Central memory CD8-positive, alpha-beta T cell (primary cell): ENCODE results near the gene PLAC1.

Source experiments
- ATAC-seq: fragments of 150-1000 bp; cut with Tn5 transposase; replicated peaks from 2 replicates; pipeline ENCODE4 v1.10.0; 2022; ENCODE audit warnings: mild to moderate bottlenecking, moderate FRiP score, moderate number of reproducible peaks; ENCODE audit not compliant: poor library complexity, severe bottlenecking; ENCODE audit errors: extremely low read depth
- DNase-seq, 2 donors: peaks; one replicate each; pipeline ENCODE4 v3.0.0; 2021; ENCODE audit warnings: low spot score in 2 of 2
- H3K27ac Mint-ChIP-seq: one replicate; pipeline ENCODE4 v1.8.0; 2022; ENCODE audit warnings: low read depth, mild to moderate bottlenecking, moderate library complexity, mixed read lengths
- H3K27me3 Mint-ChIP-seq: one replicate; pipeline ENCODE4 v1.8.0; 2022; ENCODE audit warnings: mixed read lengths
- H3K36me3 Mint-ChIP-seq: one replicate; pipeline ENCODE4 v1.8.0; 2022; ENCODE audit warnings: mild to moderate bottlenecking, moderate library complexity, mixed read lengths; ENCODE audit not compliant: insufficient read depth
- H3K4me1 Mint-ChIP-seq: one replicate; pipeline ENCODE4 v1.8.0; 2022; ENCODE audit warnings: mixed read lengths
- H3K4me3 Mint-ChIP-seq: one replicate; pipeline ENCODE4 v1.8.0; 2022; ENCODE audit warnings: mild to moderate bottlenecking, moderate library complexity, mixed read lengths
- H3K9me3 Mint-ChIP-seq: one replicate; pipeline ENCODE4 v1.8.0; 2022; ENCODE audit warnings: mixed read lengths

PLAC1 gene

DNA sequence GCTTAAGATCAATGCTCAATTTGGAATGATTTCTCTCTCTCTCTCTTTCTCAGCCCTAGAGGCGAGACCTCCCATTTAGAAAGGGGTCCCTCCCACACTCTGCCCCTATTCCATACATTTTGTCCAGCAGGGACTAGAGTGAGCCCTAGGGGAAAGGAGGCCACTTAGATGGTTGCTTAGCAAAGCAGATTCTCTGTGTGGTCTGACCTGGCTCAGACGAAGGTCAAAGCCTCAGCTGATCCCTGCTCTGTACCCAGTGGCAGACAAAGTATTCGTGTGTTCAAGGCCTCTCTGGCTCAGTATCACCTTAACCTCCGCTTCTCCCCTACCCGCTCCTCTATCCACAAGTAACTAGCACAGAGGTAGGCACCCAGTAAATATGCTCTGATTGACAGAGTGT lies 120.0 kb downstream of the PLAC1 start:
- Mint-ChIP-seq H3K36me3 (no peaks in the 10 kb centered on the region), H3K4me1 (no peaks in the 10 kb centered on the region), H3K9me3 (no peaks in the 10 kb centered on the region), H3K27me3 (no peaks in the 10 kb centered on the region), H3K4me3 (no peak overlapping the region), H3K27ac (no peak overlapping the region)
- no peak for ATAC-seq
- DNase-seq = no peak

DNA sequence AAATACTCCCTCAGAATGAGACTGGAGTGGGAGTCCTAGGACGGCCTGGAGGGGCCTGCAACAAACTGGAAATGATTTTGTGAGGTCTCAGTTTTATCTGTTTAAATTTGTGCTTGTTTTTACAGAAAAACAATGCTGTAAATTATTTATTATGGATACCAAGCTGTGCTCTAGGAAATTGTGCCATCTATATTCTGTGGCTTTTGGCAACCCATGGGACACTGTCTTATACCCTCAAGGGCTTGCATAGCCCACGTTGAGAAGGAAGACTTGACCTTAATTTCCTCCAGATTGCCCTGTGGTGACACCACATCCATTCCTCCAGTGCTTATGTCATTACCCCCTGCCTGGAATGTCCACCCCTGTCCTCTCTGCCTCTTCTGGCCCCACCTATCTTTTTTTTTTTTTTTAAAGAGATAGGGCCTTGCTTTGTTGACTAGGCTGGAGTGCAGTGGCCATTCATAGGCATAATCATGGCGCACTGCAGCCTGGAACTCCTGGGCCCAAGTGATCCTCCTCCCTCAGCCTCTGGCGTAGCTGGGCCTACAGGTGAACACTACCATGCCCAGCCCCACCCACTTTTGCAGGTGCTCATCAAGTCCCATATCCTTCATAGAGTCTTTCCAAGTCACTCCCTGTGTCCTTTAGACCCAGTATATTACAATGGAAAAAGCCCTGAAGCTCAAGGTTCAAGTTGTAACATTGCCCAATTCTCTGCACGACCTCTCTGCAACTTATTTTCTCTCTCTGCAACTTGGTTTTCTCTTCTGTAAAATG lies 120.9 kb downstream of the PLAC1 start:
- Mint-ChIP-seq H3K4me3 (no peak overlapping the region), H3K27me3 (no peaks in the 10 kb centered on the region), H3K9me3 (no peaks in the 10 kb centered on the region), H3K27ac (no peak overlapping the region), H3K36me3 (no peaks in the 10 kb centered on the region), H3K4me1 (no peaks in the 10 kb centered on the region)
- no peak for DNase-seq
- no peak for ATAC-seq

DNA sequence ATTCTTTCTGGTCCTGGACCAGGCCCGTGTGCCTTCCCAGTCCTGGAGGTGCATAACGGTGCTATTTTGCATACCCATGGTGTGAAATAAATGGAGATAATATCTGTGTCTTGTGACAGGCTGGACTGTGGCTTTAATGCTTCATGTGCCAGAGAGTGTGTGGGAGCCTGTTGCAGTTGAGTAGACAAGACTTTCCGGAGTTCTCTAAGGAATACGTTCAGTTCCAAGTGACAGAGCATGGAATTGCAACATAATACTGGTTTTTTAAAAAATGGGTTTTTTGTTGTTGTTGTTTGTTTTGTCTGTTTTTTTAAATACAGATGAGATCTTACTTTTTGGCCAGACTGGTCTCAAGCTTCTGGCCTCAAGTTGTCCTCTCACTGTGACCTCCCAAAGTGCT lies 124.3 kb downstream of the PLAC1 start:
- Mint-ChIP-seq H3K27me3 (no peaks in the 10 kb centered on the region), H3K4me3 (no peak overlapping the region), H3K27ac (no peak overlapping the region), H3K4me1 (no peaks in the 10 kb centered on the region), H3K36me3 (no peaks in the 10 kb centered on the region), H3K9me3 (no peaks in the 10 kb centered on the region)
- ATAC-seq (no peak), DNase-seq (no peak)

DNA sequence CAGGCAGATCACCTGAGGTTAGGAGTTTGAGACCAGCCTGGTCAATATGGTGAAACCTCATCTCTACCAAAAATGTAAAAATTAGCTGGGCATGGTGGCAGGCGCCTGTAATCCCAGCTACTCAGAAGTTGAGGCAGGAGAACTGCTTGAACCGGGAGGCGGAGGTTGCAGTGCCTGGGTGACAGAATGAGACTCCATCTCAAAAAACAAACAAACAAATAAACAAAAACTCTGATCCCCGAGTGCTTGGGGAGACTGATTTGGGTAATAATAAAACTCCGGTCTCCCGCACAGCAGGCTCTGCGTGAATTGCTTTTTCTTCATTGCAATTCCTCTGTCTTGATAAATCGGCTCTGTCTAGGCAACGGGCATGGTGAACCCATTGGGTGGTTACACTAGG lies 124.9 kb downstream of the PLAC1 start:
- H3K4me3 Mint-ChIP-seq = no peak overlapping the region

DNA sequence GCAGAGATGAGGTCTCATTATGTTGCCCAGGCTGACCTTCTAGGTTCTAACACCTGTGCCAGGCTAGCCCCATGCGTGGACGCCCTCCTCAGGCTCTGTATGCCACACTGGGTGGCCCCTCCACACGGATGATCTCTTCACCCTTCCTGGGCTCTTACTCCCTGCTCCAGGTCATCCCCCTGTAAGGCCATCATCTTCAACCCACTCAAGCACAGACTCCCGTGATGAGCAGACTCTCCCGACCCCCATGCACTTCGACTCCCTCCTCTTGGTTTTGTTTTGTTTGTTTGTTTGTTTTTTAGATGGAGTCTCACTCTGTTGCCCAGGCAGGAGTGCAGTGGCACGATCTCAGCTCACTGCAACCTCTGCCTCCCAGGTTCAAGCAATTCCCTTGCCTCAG lies 127.4 kb downstream of the PLAC1 start:
- Mint-ChIP-seq H3K4me3 (no peak overlapping the region), H3K36me3 (no peaks in the 10 kb centered on the region), H3K4me1 (no peaks in the 10 kb centered on the region), H3K27ac (no peak overlapping the region), H3K9me3 (no peaks in the 10 kb centered on the region), H3K27me3 (no peaks in the 10 kb centered on the region)
- ATAC-seq (no peak), DNase-seq (no peak)

More for the DNA sequence above, 124.9 kb downstream of the PLAC1 start:
- Mint-ChIP-seq H3K9me3 (no peaks in the 10 kb centered on the region), H3K27me3 (no peaks in the 10 kb centered on the region), H3K27ac (no peak overlapping the region), H3K36me3 (no peaks in the 10 kb centered on the region), H3K4me1 (no peaks in the 10 kb centered on the region)
- ATAC-seq = no peak
- DNase-seq = no peak

DNA sequence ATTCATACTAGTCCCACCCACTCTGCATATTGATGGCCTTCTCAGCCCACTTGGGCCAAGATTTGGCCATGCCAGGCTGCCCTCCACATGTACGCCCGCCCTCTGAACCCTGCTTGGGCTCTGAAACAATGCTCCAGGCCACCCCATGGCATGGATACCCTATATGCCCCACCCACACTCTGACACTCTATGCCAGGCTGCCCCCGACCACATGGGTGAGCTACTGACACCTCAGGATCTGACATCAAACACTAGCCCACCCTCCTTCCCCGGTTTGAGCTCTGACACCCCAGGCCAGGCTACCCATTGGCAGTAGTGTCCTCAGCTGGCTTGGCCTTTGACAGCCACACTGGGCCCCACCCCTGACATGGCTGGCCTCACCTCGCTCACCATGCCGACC lies 128.8 kb downstream of the PLAC1 start:
- no peak overlapping the region for H3K4me3 Mint-ChIP-seq
- no peaks in the 10 kb centered on the region for H3K4me1 Mint-ChIP-seq
- H3K27ac Mint-ChIP-seq = no peak overlapping the region
- no peaks in the 10 kb centered on the region for H3K9me3 Mint-ChIP-seq
- no peaks in the 10 kb centered on the region for H3K27me3 Mint-ChIP-seq
- ATAC-seq = no peak
- DNase-seq = no peak
- H3K36me3 Mint-ChIP-seq = no peaks in the 10 kb centered on the region

DNA sequence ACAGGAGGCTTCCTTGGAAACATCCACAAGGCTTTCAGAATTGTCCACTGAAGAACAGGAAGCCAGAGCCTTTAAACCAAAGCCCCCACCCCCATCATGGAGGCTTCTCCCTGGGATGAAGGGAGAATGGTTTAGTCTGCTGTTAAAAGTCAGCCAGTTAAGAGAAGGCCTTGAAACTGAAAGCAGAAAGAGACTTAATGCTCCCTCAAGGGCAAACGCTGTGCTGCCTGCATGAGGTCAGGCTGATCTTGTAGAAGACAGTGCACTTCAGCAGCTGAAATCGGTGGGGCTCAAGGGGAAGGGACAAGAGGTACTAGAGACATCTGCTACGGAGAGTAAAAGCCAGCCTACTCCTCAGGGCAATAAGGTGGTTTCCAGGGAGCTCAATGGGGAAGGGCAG lies 129.3 kb downstream of the PLAC1 start:
- Mint-ChIP-seq H3K27ac (no peak overlapping the region), H3K4me3 (no peak overlapping the region)

DNA sequence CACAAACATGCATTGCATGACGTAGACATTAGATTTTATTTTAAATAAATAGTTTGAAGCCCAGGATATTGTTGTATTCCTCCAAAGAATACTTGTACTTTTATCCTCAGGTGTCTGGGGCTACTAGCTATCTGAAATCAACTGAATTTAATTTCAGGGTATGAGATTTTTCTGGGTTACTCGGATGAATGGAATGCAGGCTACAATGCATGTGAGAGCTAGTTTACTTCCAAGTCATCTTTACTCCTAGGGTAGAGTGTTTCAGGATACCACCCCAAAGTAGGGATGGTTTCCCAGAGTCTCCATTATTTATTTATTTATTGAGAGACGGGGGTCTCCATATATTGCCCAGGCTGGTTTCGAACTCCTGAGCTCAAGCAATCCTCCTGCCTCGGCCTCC lies 131.9 kb downstream of the PLAC1 start:
- H3K27me3 Mint-ChIP-seq = no peaks in the 10 kb centered on the region
- no peak overlapping the region for H3K4me3 Mint-ChIP-seq
- H3K27ac Mint-ChIP-seq = no peak overlapping the region
- H3K9me3 Mint-ChIP-seq = no peaks in the 10 kb centered on the region
- DNase-seq = no peak
- H3K4me1 Mint-ChIP-seq = no peaks in the 10 kb centered on the region
- no peak for ATAC-seq
- no peaks in the 10 kb centered on the region for H3K36me3 Mint-ChIP-seq

More for the DNA sequence above, 129.3 kb downstream of the PLAC1 start:
- H3K4me1 Mint-ChIP-seq = no peaks in the 10 kb centered on the region
- no peaks in the 10 kb centered on the region for H3K27me3 Mint-ChIP-seq
- H3K36me3 Mint-ChIP-seq = no peaks in the 10 kb centered on the region
- DNase-seq (no peak), ATAC-seq (no peak)
- no peaks in the 10 kb centered on the region for H3K9me3 Mint-ChIP-seq

DNA sequence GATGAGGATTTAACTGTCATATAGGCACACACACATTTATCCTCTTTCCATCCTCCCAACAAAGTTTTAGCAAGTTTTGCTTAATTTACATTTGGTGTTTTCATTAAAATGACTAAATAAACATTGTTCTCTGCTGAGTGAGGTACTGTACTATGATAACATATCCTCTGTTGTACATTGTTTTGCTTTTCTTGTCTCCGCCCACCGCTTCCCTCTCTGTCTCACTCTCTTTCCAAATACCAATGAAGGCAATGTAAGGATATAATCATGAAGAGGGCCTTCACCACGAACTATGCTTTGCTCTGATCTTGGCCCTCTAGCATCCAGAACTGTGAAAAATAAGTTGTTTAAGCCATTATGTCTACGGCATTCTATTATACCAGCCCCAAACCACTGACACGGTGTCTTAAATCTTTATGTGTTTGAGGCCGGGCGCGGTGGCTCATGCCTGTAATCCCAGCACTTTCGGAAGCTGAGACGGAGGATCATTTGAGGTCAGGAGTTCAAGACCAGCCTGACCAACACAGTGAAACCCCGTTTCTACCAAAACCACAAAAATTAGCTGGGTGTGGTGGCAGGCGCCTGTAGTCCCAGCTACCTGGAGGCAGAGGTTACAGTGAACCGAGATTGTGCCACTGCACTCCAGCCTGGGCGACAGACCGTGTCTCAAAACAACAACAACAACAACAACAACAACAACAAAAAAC lies 133.0 kb downstream of the PLAC1 start:
- Mint-ChIP-seq H3K9me3 (no peaks in the 10 kb centered on the region), H3K36me3 (no peaks in the 10 kb centered on the region)

DNA sequence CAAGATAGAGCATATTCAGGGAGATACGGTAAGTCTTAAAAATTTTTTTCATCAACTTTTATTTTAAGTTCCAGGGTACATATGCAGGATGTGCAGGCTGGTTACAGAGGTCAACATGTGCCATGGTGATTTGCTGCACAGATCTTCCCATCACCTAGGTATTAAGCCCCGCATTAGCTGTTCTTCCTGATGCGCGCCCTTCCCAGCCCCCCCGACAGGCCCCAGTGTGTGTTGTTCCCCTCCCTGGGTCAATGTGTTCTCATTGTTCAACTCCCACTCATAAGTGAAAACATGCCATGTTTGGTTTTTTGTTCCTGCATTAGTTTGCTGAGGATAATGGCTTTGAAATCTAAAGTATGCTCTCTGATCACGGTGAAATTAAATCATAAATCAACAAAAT lies 134.1 kb downstream of the PLAC1 start:
- H3K4me3 Mint-ChIP-seq = no peak overlapping the region
- H3K4me1 Mint-ChIP-seq = no peaks in the 10 kb centered on the region
- H3K36me3 Mint-ChIP-seq = no peaks in the 10 kb centered on the region
- H3K27ac Mint-ChIP-seq = no peak overlapping the region
- H3K27me3 Mint-ChIP-seq = no peaks in the 10 kb centered on the region
- no peaks in the 10 kb centered on the region for H3K9me3 Mint-ChIP-seq
- ATAC-seq (no peak), DNase-seq (no peak)

More for the DNA sequence above, 133.0 kb downstream of the PLAC1 start:
- Mint-ChIP-seq H3K27me3 (no peaks in the 10 kb centered on the region), H3K4me3 (no peak overlapping the region), H3K27ac (no peak overlapping the region), H3K4me1 (no peaks in the 10 kb centered on the region)
- ATAC-seq (no peak), DNase-seq (no peak)

DNA sequence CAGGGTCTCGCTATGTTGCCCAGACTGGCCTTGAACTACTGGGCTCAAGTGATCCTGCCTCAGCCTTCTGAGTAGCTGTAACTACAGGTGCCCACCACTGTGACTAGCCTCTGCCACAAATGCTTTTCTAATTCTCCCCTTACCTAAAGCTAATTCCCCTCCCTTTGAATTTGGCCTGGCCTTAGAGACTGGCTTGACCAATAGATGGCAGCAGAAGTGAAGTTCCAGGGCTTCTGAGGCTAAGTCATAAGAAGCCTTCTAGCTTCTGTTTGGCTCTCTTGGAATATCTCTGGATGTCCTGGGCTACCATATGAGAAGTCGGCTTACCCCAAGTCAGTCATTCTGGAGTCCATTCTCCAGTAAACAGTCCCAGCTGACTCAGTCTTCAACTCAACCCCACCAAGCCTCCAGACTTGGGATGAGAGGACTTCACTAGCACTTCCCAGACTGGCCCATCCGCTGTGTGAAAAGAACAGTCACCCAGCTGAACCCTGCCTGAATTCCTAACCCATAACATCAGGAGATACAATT lies 137.3 kb downstream of the PLAC1 start:
- no peaks in the 10 kb centered on the region for H3K27me3 Mint-ChIP-seq
- H3K36me3 Mint-ChIP-seq = no peaks in the 10 kb centered on the region
- H3K4me1 Mint-ChIP-seq = no peaks in the 10 kb centered on the region
- DNase-seq = no peak
- no peak for ATAC-seq
- no peaks in the 10 kb centered on the region for H3K9me3 Mint-ChIP-seq
- peak overlapping the region; percentile 82 for H3K27ac Mint-ChIP-seq
- H3K4me3 Mint-ChIP-seq = no peak overlapping the region
